Stimulated activated CD4-positive, alpha-beta T cell treated with anti-CD3 and anti-CD28 coated beads, Interleukin-4, amount 100 ng/mL, for 1 hour (primary cell): ENCODE measurements around the gene MORC3.
"Not testable (repeated sequence)": the region's sequence is repeated elsewhere in the genome, so short reads cannot be mapped to it uniquely, and the experiment has no call there.

Experiments
- DNase-seq: peaks from one replicate; pipeline ENCODE4 v3.0.0-alpha.2; 2020

MORC3 gene

GRCh38 chr21:36325373-36326010, 5.5 kb downstream of the MORC3 start:
- DNase-seq = no peak

GRCh38 chr21:36330904-36331303, 10.9 kb downstream of the MORC3 start:
- DNase-seq = peak; percentile 50

GRCh38 chr21:36337099-36337509, 17.1 kb downstream of the MORC3 start:
- no peak for DNase-seq

GRCh38 chr21:36338975-36339374, 19.0 kb downstream of the MORC3 start:
- DNase-seq = no peak

- not testable (repeated sequence) for DNase-seq
Measured at GRCh38 chr21:36342581-36342980, 22.6 kb downstream of the MORC3 start.

- DNase-seq = no peak
Measured at GRCh38 chr21:36344931-36345330, 24.9 kb downstream of the MORC3 start.

- DNase-seq = no peak
Measured at GRCh38 chr21:36347278-36347961, 27.4 kb downstream of the MORC3 start.

- no peak for DNase-seq
Measured at GRCh38 chr21:36347962-36348328, 27.9 kb downstream of the MORC3 start.

- DNase-seq = no peak
Measured at GRCh38 chr21:36349315-36349714, 29.3 kb downstream of the MORC3 start.

- no peak for DNase-seq
Measured at GRCh38 chr21:36350282-36350910, 30.4 kb downstream of the MORC3 start.

GRCh38 chr21:36354918-36355680, 35.1 kb downstream of the MORC3 start:
- DNase-seq = no peak

- no peak for DNase-seq
Measured at GRCh38 chr21:36355868-36356267, 35.9 kb downstream of the MORC3 start.

- no peak for DNase-seq
Measured at GRCh38 chr21:36359185-36359584, 39.2 kb downstream of the MORC3 start.

GRCh38 chr21:36369064-36369685, 49.2 kb downstream of the MORC3 start:
- no peak for DNase-seq

GRCh38 chr21:36375994-36376393, 56.0 kb downstream of the MORC3 start:
- no peak for DNase-seq

GRCh38 chr21:36377391-36377842, 57.4 kb downstream of the MORC3 start:
- no peak for DNase-seq

GRCh38 chr21:36379251-36379650, 59.3 kb downstream of the MORC3 start:
- no peak for DNase-seq

GRCh38 chr21:36381841-36382589, 62.0 kb downstream of the MORC3 start:
- no peak for DNase-seq

GRCh38 chr21:36382722-36383121, 62.7 kb downstream of the MORC3 start:
- not testable (repeated sequence) for DNase-seq

GRCh38 chr21:36384885-36385232, 64.9 kb downstream of the MORC3 start:
- no peak for DNase-seq

GRCh38 chr21:36385233-36386030, 65.4 kb downstream of the MORC3 start, which contains the start of gene CHAF1B:
Gene CHAF1B, plus strand, starts transcription at chr21:36385392. Its CDS starts 745 bp downstream, at chr21:36386137.
- DNase-seq = peak; percentile 84
